Stimulated activated CD4-positive, alpha-beta T cell treated with anti-CD3 and anti-CD28 coated beads, Interleukin-1b, Interleukin-23, amount 100 ng/mL, for 24 hours (primary cell): ENCODE results near the gene PRPF8.

Experiments
- DNase-seq, 4 experiments: peaks; one replicate each; pipeline ENCODE4 v3.0.0-alpha.2; 2020; ENCODE audit warnings: low read depth in 4 of 4, low spot score in 1 of 4

The PRPF8 gene

GRCh38 chr17:1646199-1646875 lies 38.3 kb downstream of the PRPF8 start:
- DNase-seq, result no peak

- no peak for DNase-seq
Measured at GRCh38 chr17:1645207-1646171, 39.2 kb downstream of the PRPF8 start, which contains the start of gene SCARF1. Gene SCARF1, minus strand, starts transcription at chr17:1645732. Its CDS starts 35 bp downstream, at chr17:1645697.

- DNase-seq, result peak in 1 of 4 experiments; percentile 29
Measured at GRCh38 chr17:1644493-1645206, 40.0 kb downstream of the PRPF8 start.

DNA sequence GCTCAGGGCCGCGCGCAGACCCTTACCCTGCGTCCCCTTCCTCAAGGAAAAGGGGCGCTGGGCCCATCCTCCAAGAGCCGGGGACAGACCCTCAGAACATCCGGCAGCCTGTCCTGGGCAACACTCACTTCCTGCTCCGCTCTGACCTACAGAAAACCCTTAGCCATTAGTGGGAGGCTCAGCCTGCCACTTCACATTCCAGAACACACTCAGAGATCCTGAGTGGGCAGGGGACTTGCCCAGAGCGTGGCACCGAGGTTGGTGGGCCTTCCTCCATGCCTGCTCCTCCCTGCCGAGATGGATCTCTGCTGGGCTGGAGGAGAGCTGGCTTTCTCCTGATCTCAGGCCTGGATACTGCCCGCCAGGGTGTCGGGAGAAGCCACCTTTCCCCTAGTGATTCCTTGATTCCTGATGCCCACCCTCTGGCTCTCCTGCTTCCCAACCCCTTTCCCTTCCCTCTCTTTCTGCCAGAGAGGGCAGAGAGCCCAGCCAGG lies 40.6 kb downstream of the PRPF8 start:
- no peak for DNase-seq

DNA sequence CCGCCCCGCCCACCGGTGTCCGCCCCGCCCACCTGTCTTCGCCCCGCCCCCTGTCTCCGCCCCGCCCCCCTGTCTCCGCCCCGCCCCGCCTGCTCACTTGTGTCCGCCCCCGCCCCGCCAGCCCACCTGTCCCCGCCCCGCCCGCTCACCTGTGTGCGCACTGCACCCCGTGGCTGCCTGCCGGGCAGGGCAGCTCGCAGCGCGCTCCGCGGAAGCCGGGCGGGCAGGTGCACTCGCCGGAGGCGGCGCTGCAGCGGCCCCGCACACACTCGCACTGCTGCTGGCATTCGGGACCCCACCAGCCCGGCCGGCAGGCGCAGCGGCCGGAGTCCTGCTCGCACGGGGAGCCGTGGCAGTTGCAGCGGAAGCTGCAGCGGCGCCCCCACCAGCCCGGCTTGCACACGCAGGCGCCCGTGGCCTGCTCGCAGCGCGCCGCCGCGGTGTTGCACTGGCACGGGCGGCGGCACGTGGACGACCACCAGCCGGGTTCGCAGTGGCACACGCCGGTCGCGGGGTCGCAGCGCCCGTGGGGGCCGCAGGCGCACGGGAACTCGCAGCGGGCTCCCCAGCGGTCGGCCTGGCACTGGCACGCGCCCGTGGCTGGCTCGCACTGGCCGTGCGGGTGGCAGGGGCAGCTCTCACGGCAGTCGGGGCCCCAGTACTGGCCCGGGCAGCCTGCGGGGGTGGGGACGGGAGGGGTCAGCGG lies 41.2 kb downstream of the PRPF8 start:
- DNase-seq, result peak in 3 of 4 experiments; percentile 32 to 38 (median 36)

DNA sequence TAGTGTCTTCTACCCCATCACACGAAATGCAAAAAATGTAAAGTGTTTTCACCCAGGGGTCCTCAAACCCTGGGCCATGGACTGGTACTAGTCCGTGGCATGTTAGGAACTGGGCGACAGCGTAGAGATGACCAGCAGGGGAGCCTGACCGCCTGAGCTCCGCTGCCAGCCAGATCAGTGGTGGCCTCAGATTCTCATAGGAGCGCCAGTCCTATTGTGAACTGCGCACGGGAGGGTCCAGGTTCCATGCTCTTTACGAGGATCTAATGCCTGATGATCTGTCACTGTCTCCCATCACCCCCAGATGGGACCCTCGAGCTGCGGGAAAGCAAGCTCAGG lies 43.6 kb downstream of the PRPF8 start:
- DNase-seq, result no peak

DNA sequence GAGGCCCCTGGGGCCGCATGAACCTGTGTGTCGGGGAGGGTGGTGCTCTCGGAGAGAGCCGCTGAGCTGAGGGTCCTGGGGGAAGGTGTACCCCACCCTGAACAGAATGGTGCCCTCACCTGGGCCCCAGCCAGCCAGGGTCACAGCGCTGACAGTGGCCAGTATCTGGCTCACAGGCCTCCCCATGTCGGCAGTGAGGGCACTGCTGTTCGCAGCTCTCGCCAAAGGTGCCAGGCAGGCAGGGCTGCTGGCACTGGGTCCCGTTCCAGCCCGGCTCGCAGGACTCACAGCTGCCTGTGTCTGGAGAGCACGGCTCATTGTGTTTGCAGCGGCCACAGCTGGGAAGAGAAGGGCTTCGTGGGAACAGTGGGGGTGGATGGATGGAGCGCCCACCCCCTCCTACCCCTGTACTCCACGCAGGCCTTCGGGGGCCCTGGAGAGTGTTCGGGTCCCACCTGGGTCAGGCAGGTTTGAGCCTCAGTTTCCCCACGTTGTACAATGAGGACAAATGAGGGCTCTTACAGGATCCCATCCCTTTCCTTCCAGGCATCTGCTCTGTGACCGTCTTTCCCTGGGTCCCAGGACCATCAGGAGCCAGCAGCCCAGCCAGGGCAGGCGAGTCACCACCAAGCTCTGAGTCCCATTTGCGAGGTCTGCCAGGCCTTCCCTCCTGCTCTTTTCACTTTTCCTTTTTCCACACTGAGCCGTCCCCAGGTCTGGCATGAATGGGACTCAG lies 44.2 kb downstream of the PRPF8 start:
- DNase-seq, result no peak

DNA sequence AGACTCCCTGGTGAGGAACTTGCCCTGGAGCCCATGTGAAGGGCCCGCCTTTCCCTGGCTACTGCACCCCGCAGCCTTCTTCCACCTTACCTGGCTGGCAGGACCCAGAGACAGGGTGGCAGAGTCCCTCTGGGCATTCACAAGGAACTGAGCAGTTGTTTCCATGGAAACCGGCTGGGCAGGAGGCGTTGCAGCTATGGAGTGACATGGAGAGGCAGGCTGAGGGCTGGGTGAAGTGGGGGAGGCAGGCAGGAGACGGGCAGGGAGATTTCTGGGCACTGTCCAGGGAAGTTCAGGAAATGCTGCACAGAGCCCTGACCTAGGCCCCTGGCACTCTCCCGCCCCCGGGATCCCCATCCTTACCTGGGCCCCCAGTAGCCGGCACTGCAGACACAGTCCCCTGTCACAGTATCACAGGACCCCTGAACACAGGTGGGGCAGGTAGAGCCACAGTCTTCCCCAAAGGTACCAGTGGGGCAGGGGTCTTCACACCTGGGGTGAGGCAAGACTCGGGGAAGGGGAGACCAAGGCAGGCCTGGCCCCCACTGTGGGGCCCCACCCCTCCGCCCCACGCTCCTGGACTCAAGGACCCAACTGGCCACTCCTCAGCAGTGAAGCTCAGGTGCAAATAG lies 45.0 kb downstream of the PRPF8 start:
- DNase-seq, result no peak

GRCh38 chr17:1638624-1639300 lies 45.9 kb downstream of the PRPF8 start:
- DNase-seq, result no peak

GRCh38 chr17:1638171-1638590 lies 46.5 kb downstream of the PRPF8 start:
- no peak for DNase-seq

DNA sequence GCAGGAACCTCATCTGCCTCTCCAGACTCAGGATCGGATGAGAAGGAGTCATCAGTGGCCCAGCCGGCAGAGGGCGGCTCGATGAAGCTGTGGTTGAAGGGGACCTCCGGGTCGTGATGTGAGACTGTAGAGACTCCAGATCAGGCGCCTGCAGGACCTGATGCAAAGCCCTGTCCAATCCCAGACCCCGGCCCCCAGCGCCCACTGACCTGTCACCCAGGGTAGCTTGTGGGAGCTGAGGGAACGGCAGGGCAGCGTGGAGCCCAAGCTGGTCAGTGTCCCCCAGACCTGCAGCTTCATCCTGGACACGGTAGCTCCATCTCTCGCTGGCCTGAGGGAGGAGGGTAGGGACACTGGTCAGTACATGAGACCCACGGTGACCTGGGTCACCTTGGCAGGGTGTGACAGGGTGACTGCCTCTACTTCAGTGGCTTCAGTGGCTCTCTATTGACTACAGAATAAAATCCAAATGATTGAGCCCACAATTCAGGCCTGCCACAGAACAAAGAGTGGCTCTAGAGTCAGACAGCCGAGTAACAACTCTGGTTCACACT lies 47.9 kb downstream of the PRPF8 start:
- no peak for DNase-seq

- no peak for DNase-seq
Measured at GRCh38 chr17:1635675-1636465, 48.8 kb downstream of the PRPF8 start.

DNA sequence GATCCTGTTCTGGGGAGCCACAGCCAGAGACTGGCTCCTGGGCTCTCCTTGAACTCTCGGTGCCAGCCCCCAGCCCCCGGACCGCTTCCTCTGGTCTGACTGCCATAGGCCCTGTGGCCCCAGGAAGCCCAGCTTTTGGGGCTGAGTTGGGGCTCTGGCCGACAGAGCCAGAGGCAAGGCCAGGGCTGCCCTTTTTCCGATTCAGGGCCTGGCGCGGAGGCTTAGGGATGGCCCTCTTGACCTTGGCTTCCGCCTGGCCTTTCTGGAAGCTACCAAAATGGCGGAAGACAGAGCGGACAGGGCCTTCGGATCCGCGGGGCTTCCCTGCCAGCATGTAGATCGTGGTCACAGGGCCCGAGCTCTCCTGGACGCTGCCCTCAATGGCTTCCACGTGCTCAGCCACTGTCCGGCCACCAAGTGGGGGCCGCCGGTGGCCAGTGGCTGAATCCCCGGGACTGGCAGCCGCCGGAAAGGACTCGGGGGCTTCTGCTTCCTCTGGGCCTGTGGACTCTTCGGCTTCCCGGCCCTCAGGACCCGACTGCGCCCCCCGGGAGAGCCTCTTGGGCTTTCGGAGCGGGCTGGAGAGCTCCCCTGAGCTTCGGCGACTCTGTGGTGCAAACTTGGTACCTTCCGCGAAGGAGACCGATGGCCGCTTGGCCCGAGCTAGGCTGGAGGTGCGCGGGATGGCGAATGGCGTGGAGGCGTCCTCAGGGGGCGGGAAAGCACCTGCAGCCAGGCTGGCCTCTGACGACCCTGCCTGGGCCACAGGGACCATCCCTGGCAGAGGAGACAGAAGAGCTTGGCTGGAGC lies 49.6 kb downstream of the PRPF8 start:
- no peak for DNase-seq

GRCh38 chr17:1630662-1631061 lies 54.0 kb downstream of the PRPF8 start:
- no peak for DNase-seq

DNA sequence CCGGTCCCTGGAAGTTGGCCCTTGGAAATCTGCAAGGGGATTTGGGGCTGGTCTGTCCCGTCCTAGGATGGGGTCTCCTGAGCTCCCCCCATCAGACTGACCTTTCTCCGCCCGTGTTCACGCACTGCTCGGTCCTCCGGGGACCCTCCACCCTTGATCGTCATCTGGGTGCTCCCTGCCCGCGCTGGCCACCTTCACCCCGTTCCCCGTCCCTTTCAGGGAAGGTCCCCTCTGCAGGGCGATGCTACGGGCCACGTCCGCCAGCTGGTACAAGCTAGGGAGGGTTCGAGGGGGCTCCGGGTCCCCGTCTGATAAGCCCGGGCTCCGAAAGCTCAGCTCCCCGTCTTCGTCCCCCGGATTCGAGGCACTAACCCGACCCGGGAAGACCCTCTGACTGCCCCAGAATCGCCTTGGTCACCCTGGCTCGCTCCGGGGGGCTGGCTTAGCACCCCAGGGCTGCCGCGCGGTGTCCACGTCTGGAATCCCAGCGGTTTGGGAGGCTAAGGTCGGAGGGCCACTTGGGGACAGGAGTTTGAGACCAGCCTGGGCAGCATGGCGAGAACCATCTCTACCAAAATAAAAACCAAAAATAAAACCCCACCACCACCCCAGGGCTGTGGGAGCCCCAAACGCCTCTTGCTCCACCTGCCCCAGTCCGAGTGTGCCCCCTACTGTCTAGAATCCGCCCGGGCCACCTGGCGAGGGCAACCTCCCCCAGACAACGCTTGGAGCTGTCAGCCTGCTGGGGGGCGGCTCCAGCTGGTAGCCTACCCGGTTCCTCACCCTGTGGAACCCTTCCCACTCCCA lies 55.0 kb downstream of the PRPF8 start:
- peak; percentile 45 to 77 (median 64) for DNase-seq

DNA sequence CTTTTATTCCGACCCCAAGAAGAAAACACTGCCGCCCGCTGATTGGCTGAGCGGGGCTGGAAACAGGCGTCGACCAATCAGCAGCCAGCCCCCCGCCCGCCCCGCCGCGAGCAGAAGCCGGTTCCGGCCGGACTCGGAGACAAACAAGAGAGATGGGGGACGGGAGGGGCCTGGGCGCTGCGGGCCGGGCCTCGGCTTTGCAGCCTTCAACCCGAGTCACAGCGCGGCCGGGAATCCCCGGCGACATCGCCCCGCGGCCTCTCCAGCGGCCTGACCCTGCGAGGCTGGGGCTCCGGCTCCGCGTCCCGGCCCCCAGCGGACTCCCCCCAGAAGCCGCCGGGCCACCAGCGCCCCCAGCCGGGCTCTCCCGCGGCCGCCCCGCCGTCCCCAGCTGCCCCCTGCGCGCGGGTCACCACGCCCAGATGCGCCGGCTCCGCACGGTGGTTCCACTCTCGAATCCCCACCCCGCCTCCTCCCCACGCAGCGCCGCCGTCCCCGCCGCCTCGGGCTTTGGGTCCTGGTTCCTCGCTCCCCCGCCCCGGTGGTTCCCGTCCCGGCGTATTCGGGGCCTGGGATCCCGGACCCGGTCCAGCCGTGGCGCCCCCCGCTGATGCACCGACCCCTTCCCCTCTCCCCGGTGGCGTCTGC lies 55.7 kb downstream of the PRPF8 start:
- DNase-seq, result peak; percentile 64 to 87 (median 74)
